Smooth muscle cell of the pulmonary artery (primary cell): Measurements from ENCODE around the gene TLX3. TPM values are rescaled to one million over a fixed set of nuclear protein-coding genes. Genes with fewer than 3 reads are reported as not detected.

Experiments
- total RNA-seq: library from RNA; depleted of rRNA; stranded (reverse); fragments of >200 nt; gene quantifications from 2 replicates; pipeline ENCODE4 v1.2.3, GENCODE V29; 2014

TLX3 gene
- total RNA-seq, result not detected in 2 replicates

GRCh38 chr5:171308453-171309275, at the start of gene TLX3:
Gene TLX3, plus strand, starts transcription at chr5:171309248. Its CDS starts 118 bp downstream, at chr5:171309366.

Other genes starting within 250 kb of the TLX3 start
- gene NPM1, start 78.6 kb downstream of the TLX3 start, total RNA-seq, result 763 and 864 TPM in 2 replicates
- 0.13 TPM in 1 of 2 replicates, not detected in the other for gene FGF18, start 110.4 kb downstream of the TLX3 start, total RNA-seq